Measurements from ENCODE around the gene FLAD1. TPM values are rescaled to one million over a fixed set of nuclear protein-coding genes. Genes with fewer than 3 reads are reported as not detected.
A peak's percentile ranks its signal among the peaks of the same experiment; 100 is the strongest.

Gene FLAD1
- total RNA-seq, 2 donors from 2014 or later: 25.9 to 30.8 TPM

- intact Hi-C loops (cut with DNase I): no loop called here
- ATAC-seq (peak in 1 of 2 donors; percentile 1), DNase-seq (peak; percentile 49)
These were observed 25.1 kb downstream of the FLAD1 start for GRCh38 chr1:155008015-155008941.

GRCh38 chr1:155009221-155009711 lies 26.1 kb downstream of the FLAD1 start:
- DNase-seq: no peak
- intact Hi-C loops (cut with DNase I): no loop called here

GRCh38 chr1:155009742-155010141 lies 26.6 kb downstream of the FLAD1 start:
- no peak for ATAC-seq
- intact Hi-C loops (cut with DNase I): loop anchor here in 1 of 2 donors (5.0 kb wide), 1 partner anchor 47 kb away; the partner anchor contains the start of gene PYGO2

More at GRCh38 chr1:155009221-155009711, 26.1 kb downstream of the FLAD1 start:
- ATAC-seq: no peak

GRCh38 chr1:155010211-155010918 lies 27.2 kb downstream of the FLAD1 start:
- intact Hi-C loops (cut with DNase I): loop anchor here in 1 of 2 donors (5.0 kb wide), 1 partner anchor 48 kb away; the partner anchor contains the start of gene PYGO2
- ATAC-seq (no peak), DNase-seq (no peak)

More at GRCh38 chr1:155009742-155010141, 26.6 kb downstream of the FLAD1 start:
- no peak for DNase-seq

GRCh38 chr1:155011004-155011416 lies 27.9 kb downstream of the FLAD1 start:
- DNase-seq (no peak), ATAC-seq (no peak)
- intact Hi-C loops (cut with DNase I): loop anchor here in 1 of 2 donors (5.0 kb wide), 1 partner anchor 49 kb away; the partner anchor contains the start of gene PYGO2

- DNase-seq (no peak), ATAC-seq (no peak)
- intact Hi-C loops (cut with DNase I): loop anchor here in 1 of 2 donors (5.0 kb wide), 1 partner anchor 49 kb away; the partner anchor contains the start of gene PYGO2
These were observed 28.4 kb downstream of the FLAD1 start for GRCh38 chr1:155011437-155012025.

GRCh38 chr1:155012026-155012546 lies 28.9 kb downstream of the FLAD1 start:
- intact Hi-C loops (cut with DNase I): loop anchor here in 1 of 2 donors (5.0 kb wide), 1 partner anchor 50 kb away; the partner anchor contains the start of gene PYGO2
- ATAC-seq: peak; percentile 42 to 57

GRCh38 chr1:155012776-155013602 lies 29.8 kb downstream of the FLAD1 start:
- intact Hi-C loops (cut with DNase I): loop anchor here in 1 of 2 donors (5.0 kb wide), 1 partner anchor 51 kb away; the partner anchor contains the start of gene PYGO2
- DNase-seq (no peak), ATAC-seq (no peak)

More at GRCh38 chr1:155012026-155012546, 28.9 kb downstream of the FLAD1 start:
- peak; percentile 80 for DNase-seq

- intact Hi-C loops (cut with DNase I): loop anchor here in 1 of 2 donors (5.0 kb wide), 1 partner anchor 51 kb away; the partner anchor contains the start of gene PYGO2
- no peak for DNase-seq
- ATAC-seq: no peak
These were observed 30.5 kb downstream of the FLAD1 start for GRCh38 chr1:155013632-155014031.

GRCh38 chr1:155014709-155015508 lies 31.8 kb downstream of the FLAD1 start:
- ATAC-seq (no peak), DNase-seq (no peak)
- intact Hi-C loops (cut with DNase I): loop anchor here in 1 of 2 donors (5.0 kb wide), 1 partner anchor 53 kb away; the partner anchor contains the start of gene PYGO2

GRCh38 chr1:155015527-155016230 lies 32.5 kb downstream of the FLAD1 start:
- ATAC-seq: no peak
- intact Hi-C loops (cut with DNase I): no loop called here
- no peak for DNase-seq

- no peak for ATAC-seq
- DNase-seq: peak; percentile 34
- intact Hi-C loops (cut with DNase I): no loop called here
These were observed 33.2 kb downstream of the FLAD1 start for GRCh38 chr1:155016231-155016831.

- ATAC-seq (peak; percentile 90 to 96), DNase-seq (peak; percentile 91)
- intact Hi-C loops (cut with DNase I): no loop called here
These were observed 34.1 kb downstream of the FLAD1 start for GRCh38 chr1:155017041-155017945.

GRCh38 chr1:155017946-155018316 lies 34.8 kb downstream of the FLAD1 start:
- intact Hi-C loops (cut with DNase I): no loop called here
- DNase-seq: no peak
- peak in 1 of 2 donors; percentile 0 for ATAC-seq
